Spinal cord (tissue), 10 donors: ENCODE results near the gene SMIM28. TPM values are rescaled to one million over a fixed set of nuclear protein-coding genes. Genes with fewer than 3 reads are reported as not detected.
"Not testable (repeated sequence)": the region's sequence is repeated elsewhere in the genome, so short reads cannot be mapped to it uniquely, and the experiment has no call there.

ENCODE experiments used
- DNase-seq, 6 donors: peaks; one replicate each; pipeline versions ENCODE4 v3.0.0 to v3.0.0-alpha.2; 2013 to 2015; ENCODE audit warnings: low spot score in 6 of 6, low read depth in 4 of 6
- H3K27ac ChIP-seq: one replicate; pipeline ENCODE4 v1.5.1; 2013; ENCODE audit warnings: low read depth, low read length, control low read depth
- H3K27me3 ChIP-seq: one replicate; pipeline ENCODE4 v1.6.1; 2013; ENCODE audit warnings: low read length; ENCODE audit not compliant: control insufficient read depth, insufficient read depth
- H3K36me3 ChIP-seq: one replicate; pipeline ENCODE4 v1.6.1; 2013; ENCODE audit warnings: low read length; ENCODE audit not compliant: control insufficient read depth, insufficient read depth
- H3K4me1 ChIP-seq: one replicate; pipeline ENCODE4 v1.6.1; 2013; ENCODE audit warnings: low read length; ENCODE audit not compliant: control insufficient read depth, insufficient read depth
- H3K4me3 ChIP-seq: one replicate; pipeline ENCODE4 v1.5.1; 2013; ENCODE audit warnings: low read depth, low read length, control low read depth
- H3K9me3 ChIP-seq: one replicate; pipeline ENCODE4 v1.6.1; 2013; ENCODE audit warnings: low read length; ENCODE audit not compliant: control insufficient read depth, insufficient read depth
- WGBS: methylation state at CpG from one replicate; pipeline ENCODE4 v1.1.5; 2013; ENCODE audit warnings: missing lambda C conversion rate; ENCODE audit not compliant: insufficient coverage; 5-methylcytosine and 5-hydroxymethylcytosine counted together
- polyA plus RNA-seq, 2 donors: library from polyadenylated mRNA; unstranded; fragments of 120-200 nt; gene quantifications; one replicate each; pipeline ENCODE4 v1.2.1, GENCODE V29; 2013; ENCODE audit not compliant: insufficient read length in 2 of 2
- total RNA-seq, 2 donors: library from RNA; depleted of rRNA in 1 of 2; stranded (reverse); fragments of 120-200 nt in 1 of 2; fragments of >200 nt in 1 of 2; gene quantifications; one replicate each; pipeline versions ENCODE4 v1.2.3 to v1.2.4, GENCODE V29; 2013 to 2014
- donor health status: healthy.

The SMIM28 gene
- total and polyA plus RNA-seq, 4 donors = 0.30 TPM; not detected in 3

GRCh38 chr6:138341176-138341575, 36.5 kb upstream of the SMIM28 start:
- Histone ChIP-seq H3K9me3 (no peaks in the 10 kb centered on the region), H3K4me3 (no peak overlapping the region), H3K27me3 (no peaks in the 10 kb centered on the region), H3K4me1 (no peaks in the 10 kb centered on the region), H3K27ac (no peak overlapping the region), H3K36me3 (peaks cover 2% of the 10 kb centered on the region)
- WGBS = 89% methylated on average over 1 of the region's 1 CpG
- DNase-seq = no peak

DNA sequence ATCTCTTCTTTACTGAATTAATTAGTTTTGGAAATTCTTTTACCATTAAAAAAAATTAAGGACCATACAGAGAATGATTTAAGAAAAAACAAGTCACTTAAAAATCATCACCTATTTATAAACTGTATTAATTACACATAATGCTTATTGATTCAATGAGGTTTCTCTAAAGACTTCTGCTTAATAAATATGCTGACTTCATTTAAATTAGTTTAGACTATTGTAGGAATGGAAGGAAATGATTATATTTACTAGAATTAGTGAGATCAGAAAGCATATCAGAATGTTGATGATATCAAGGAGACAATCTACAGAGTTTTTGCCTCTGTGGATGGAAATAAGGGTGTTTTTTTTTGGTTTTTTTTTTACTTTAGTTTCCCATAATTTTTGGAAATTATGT, 34.6 kb upstream of the SMIM28 start:
- no peaks in the 10 kb centered on the region for H3K9me3 ChIP-seq
- no peak for DNase-seq
- H3K4me3 ChIP-seq = no peak overlapping the region
- H3K4me1 ChIP-seq = no peaks in the 10 kb centered on the region
- no peaks in the 10 kb centered on the region for H3K36me3 ChIP-seq
- no peaks in the 10 kb centered on the region for H3K27me3 ChIP-seq
- H3K27ac ChIP-seq = no peak overlapping the region

- Histone ChIP-seq H3K9me3 (no peaks in the 10 kb centered on the region), H3K4me1 (no peaks in the 10 kb centered on the region), H3K27me3 (no peaks in the 10 kb centered on the region), H3K36me3 (no peaks in the 10 kb centered on the region), H3K27ac (no peak overlapping the region), H3K4me3 (no peak overlapping the region)
- no CpG with 5 or more reads among the region's 2 CpGs for WGBS
- peak in 1 of 6 donors; percentile 11 for DNase-seq
Observed at GRCh38 chr6:138345565-138346285, 32.0 kb upstream of the SMIM28 start.

DNA sequence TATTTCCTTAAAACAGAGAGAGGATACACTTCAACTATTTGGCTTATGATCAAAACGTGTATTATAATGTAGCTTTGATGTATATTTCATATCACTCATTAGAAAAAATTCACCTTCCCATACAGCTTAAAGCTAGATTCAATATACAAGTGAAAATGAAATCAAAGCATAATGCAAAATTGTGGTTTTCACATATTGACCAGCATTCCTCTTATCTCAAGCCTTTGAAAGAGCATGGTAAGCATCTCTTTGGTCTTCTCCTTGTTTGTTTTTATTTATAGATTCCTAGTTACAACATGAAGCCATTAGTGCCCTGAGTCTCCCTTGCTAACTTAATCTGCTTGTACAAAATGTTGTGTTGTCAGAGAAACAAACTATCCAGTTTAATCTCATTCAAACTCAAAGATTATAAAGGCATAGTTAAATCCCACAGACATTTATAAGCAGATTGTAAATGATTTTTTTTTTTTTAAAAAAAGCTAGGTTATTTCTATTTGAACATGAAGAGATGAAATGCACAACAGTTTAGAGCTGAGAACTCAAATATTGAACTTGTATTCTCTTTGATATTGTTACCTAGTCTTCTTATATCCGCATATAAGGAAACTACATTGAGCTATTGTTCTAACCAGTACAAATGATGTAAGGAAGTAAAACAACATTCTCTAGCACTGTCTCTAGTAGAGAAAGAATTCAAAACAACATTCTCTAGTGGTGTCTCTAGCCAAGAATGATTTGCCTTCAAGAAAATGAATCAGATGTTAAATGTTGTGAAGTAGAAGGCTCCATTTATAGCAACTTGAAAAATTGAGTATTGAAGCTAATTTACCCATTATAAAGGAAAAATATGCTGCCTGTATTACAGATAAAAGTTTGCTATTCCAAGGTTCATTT, 31.2 kb upstream of the SMIM28 start:
- Histone ChIP-seq H3K36me3 (no peaks in the 10 kb centered on the region), H3K9me3 (no peaks in the 10 kb centered on the region), H3K27ac (no peak overlapping the region), H3K4me1 (no peaks in the 10 kb centered on the region), H3K4me3 (no peak overlapping the region), H3K27me3 (no peaks in the 10 kb centered on the region)
- no CpG with 5 or more reads among the region's 2 CpGs for whole genome bisulfite sequencing
- DNase-seq = peak in 1 of 6 donors; percentile 43

DNA sequence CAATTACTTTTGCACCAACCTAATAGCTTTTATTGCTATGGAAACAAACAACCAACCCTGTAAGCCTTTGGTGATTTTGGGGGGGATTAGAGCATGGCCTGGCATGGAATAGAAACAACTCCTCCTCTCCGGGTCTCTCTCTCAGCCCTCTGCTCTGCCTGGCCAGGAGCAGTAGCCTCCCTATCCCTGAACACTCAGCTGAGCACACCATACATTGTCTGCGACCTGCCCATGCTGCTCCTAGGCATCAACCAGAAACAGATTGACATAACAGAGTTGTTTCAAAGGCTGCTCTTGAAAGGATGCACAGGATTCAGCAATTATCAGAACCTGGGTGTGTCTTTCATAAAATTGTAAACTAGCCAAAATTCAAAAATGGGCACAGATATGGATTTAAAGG, 29.8 kb upstream of the SMIM28 start:
- no peaks in the 10 kb centered on the region for H3K4me1 ChIP-seq
- no peak overlapping the region for H3K27ac ChIP-seq
- 67% methylated on average over 2 of the region's 2 CpGs for WGBS

DNA sequence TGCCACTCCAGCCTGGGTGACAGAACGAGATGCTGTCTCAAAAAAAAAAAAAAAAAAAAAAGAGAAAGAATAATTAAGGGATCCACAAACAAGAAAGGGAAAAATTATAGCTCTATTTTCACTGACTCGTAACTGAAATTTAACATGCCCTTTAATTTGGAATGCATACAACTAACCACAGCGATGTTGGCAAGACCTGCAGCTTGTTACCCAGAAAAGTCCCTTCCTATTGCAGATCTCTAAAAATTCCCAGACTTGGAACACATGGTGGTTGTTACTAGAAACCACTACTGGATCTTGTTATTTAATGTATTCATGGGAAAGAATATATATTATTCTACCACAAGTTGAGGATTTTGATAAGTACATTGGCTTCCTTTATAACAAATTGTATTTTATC, 27.8 kb upstream of the SMIM28 start:
- H3K36me3 ChIP-seq = no peaks in the 10 kb centered on the region
- WGBS = no CpG with 5 or more reads among the region's 3 CpGs
- H3K4me1 ChIP-seq = no peaks in the 10 kb centered on the region
- no peaks in the 10 kb centered on the region for H3K27me3 ChIP-seq
- no peak overlapping the region for H3K27ac ChIP-seq
- no peak overlapping the region for H3K4me3 ChIP-seq
- no peaks in the 10 kb centered on the region for H3K9me3 ChIP-seq
- peak in 1 of 6 donors; percentile 77 for DNase-seq

More for the DNA sequence above, 29.8 kb upstream of the SMIM28 start:
- no peak for DNase-seq
- Histone ChIP-seq H3K27me3 (no peaks in the 10 kb centered on the region), H3K4me3 (no peak overlapping the region), H3K36me3 (no peaks in the 10 kb centered on the region), H3K9me3 (no peaks in the 10 kb centered on the region)

DNA sequence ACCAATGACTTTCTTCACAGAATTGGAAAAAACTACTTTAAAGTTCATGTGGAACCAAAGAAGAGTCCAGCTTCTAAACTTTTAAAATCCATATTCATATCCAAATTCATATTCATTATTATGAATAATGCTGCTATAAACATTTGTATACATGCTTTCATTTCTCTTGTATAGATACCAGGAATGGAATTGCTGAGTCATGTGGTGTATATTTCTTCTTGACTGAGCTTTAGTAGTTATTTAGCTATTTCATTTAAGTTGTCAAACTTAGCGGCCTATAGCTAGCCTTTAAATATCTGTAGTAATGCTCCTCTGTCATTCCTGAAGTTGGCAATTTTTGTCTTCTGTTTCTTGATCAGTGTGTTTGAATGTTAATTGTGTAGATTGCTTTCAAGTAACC, 19.8 kb upstream of the SMIM28 start:
- H3K36me3 ChIP-seq = no peaks in the 10 kb centered on the region
- H3K27me3 ChIP-seq = no peaks in the 10 kb centered on the region
- no peak overlapping the region for H3K4me3 ChIP-seq
- no peak for DNase-seq
- no peaks in the 10 kb centered on the region for H3K4me1 ChIP-seq
- no CpG with 5 or more reads among the region's 1 CpG for WGBS
- H3K9me3 ChIP-seq = no peaks in the 10 kb centered on the region
- no peak overlapping the region for H3K27ac ChIP-seq

DNA sequence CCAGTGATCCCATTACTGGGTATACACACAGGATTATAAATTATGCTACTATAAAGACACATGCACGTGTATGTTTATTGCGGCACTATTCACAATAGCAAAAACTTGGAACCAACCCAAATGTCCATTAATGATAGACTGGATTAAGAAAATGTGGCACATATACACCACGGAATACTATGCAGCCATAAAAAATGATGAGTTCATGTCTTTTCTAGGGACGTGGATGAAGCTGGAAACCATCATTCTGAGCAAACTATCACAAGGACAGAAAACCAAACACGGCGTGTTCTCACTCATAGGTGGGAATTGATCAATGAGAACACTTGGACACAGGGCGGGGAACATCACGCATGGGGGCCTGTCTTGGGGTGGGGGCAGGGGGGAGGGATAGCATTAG, 9.0 kb upstream of the SMIM28 start:
- DNase-seq, H3K27me3 ChIP-seq, H3K36me3 ChIP-seq, H3K4me3 ChIP-seq, H3K27ac ChIP-seq, H3K9me3 ChIP-seq, H3K4me1 ChIP-seq: not testable (repeated sequence)
- 100% methylated on average over 2 of the region's 8 CpGs for WGBS

GRCh38 chr6:138370631-138371451, 6.9 kb upstream of the SMIM28 start:
- WGBS = 50% methylated on average over 1 of the region's 9 CpGs
- Histone ChIP-seq H3K36me3 (no peaks in the 10 kb centered on the region), H3K4me1 (no peaks in the 10 kb centered on the region), H3K27me3 (no peaks in the 10 kb centered on the region), H3K27ac (no peak overlapping the region), H3K4me3 (no peak overlapping the region), H3K9me3 (no peaks in the 10 kb centered on the region)
- no peak for DNase-seq
